IMR-90 (cell line): ENCODE data around the gene TSC2. TPM values are rescaled to one million over a fixed set of nuclear protein-coding genes. Genes with fewer than 3 reads are reported as not detected.

Experiments used
- ATAC-seq: fragments of 200-7000 bp; cut with Tn5 transposase; 2 replicates; pipeline ENCODE4 v1.9.1; 2020; ENCODE audit warnings: low read depth, mild to moderate bottlenecking, moderate library complexity
- BruUV-seq: library from RNA; stranded (reverse); fragments of 400-500 nt; replicated peaks from 2 replicates; lab custom pipeline; 2021; lab: Mats Ljungman, UMichigan
- CTCF ChIA-PET: fragments of 300-600 bp; formaldehyde crosslinking; extraction: SDS; loops from one replicate; lab custom pipeline; 2021; ENCODE audit warnings: antibody characterized with exemption; lab: Yijun Ruan, JAX
- POLR2A ChIA-PET: fragments of 300-600 bp; sonication (Branson Sonifier 250); formaldehyde crosslinking; loops from one replicate; lab custom pipeline; 2022; ENCODE audit warnings: antibody characterized with exemption; ENCODE audit not compliant: unreplicated experiment; lab: Charles Lee
- DNase-seq: peaks from one replicate; pipeline ENCODE4 v3.0.0; 2013
- H2AFZ ChIP-seq: replicated peaks from 2 replicates; pipeline ENCODE3; 2013; ENCODE audit warnings: low read length, mild to moderate bottlenecking; ENCODE audit not compliant: poor library complexity
- H2AK5ac ChIP-seq: 2 replicates; pipeline ENCODE4 v1.6.1; 2013; ENCODE audit warnings: low read depth, low read length, inconsistent platforms
- H2AK9ac ChIP-seq: replicated peaks from 2 replicates; pipeline ENCODE3; 2013; ENCODE audit warnings: mild to moderate bottlenecking, low read depth, low read length, moderate library complexity; ENCODE audit not compliant: poor library complexity
- H2BK120ac ChIP-seq: 2 replicates; pipeline ENCODE4 v1.6.1; 2013; ENCODE audit warnings: low read depth, low read length, inconsistent platforms
- H2BK15ac ChIP-seq: 3 replicates; pipeline ENCODE4 v1.6.1; 2013; ENCODE audit warnings: low read depth, low read length, inconsistent platforms
- H2BK20ac ChIP-seq: 2 replicates; pipeline ENCODE4 v1.6.1; 2013; ENCODE audit warnings: low read depth, mild to moderate bottlenecking, inconsistent platforms, low read length, moderate library complexity
- H2BK5ac ChIP-seq: 2 replicates; pipeline ENCODE4 v1.6.1; 2013; ENCODE audit warnings: mild to moderate bottlenecking, low read depth, low read length, inconsistent platforms; ENCODE audit not compliant: poor library complexity, severe bottlenecking
- H3K14ac ChIP-seq: replicated peaks from 2 replicates; pipeline ENCODE4 v1.6.1; 2013; ENCODE audit warnings: low read depth, low read length, inconsistent platforms
- H3K18ac ChIP-seq: 2 replicates; pipeline ENCODE4 v1.6.1; 2013; ENCODE audit warnings: low read depth, low read length, control low read depth
- H3K23ac ChIP-seq: 2 replicates; pipeline ENCODE4 v1.6.1; 2013; ENCODE audit warnings: low read depth, low read length, inconsistent platforms
- H3K27ac ChIP-seq: 2 replicates; pipeline ENCODE4 v1.5.1; 2013; ENCODE audit warnings: mild to moderate bottlenecking, control low read depth, low read length; ENCODE audit not compliant: insufficient read depth
- H3K27me3 ChIP-seq: 2 replicates; pipeline ENCODE4 v1.6.1; 2013; ENCODE audit warnings: low read length; ENCODE audit not compliant: control insufficient read depth, insufficient read depth
- H3K36me3 ChIP-seq: 2 replicates; pipeline ENCODE4 v1.6.1; 2013; ENCODE audit warnings: low read length, mixed read lengths; ENCODE audit not compliant: control insufficient read depth, insufficient read depth
- H3K4ac ChIP-seq: 2 replicates; pipeline ENCODE4 v1.6.1; 2013; ENCODE audit warnings: low read depth, low read length, inconsistent platforms
- H3K4me1 ChIP-seq: 2 replicates; pipeline ENCODE4 v1.6.1; 2013; ENCODE audit warnings: low read length, mixed read lengths; ENCODE audit not compliant: control insufficient read depth, insufficient read depth
- H3K4me2 ChIP-seq: 2 replicates; pipeline ENCODE4 v1.6.1; 2013; ENCODE audit warnings: low read depth, mild to moderate bottlenecking, control low read depth, low read length, moderate library complexity
- H3K4me3 ChIP-seq: 2 replicates; pipeline ENCODE4 v1.5.1; 2013; ENCODE audit warnings: low read depth, mild to moderate bottlenecking, control low read depth, low read length, moderate library complexity; ENCODE audit not compliant: insufficient read depth
- H3K56ac ChIP-seq: 2 replicates; pipeline ENCODE4 v1.6.1; 2013; ENCODE audit warnings: low read length, inconsistent platforms; ENCODE audit not compliant: insufficient read depth; ENCODE audit errors: extremely low read depth
- H3K79me1 ChIP-seq, 2 experiments: 2 replicates each; pipeline ENCODE4 v1.6.1; 2013; ENCODE audit warnings: low read length in 2 of 2, inconsistent platforms in 1 of 2, low read depth in 1 of 2
- H3K9ac ChIP-seq: 2 replicates; pipeline ENCODE4 v1.6.1; 2013; ENCODE audit warnings: low read depth, low read length, control low read depth
- H3K9me1 ChIP-seq: 2 replicates; pipeline ENCODE4 v1.6.1; 2013; ENCODE audit warnings: low read length, inconsistent platforms; ENCODE audit not compliant: insufficient read depth
- H3K9me3 ChIP-seq: 2 replicates; pipeline ENCODE4 v1.6.1; 2013; ENCODE audit warnings: low read length; ENCODE audit not compliant: control insufficient read depth, insufficient read depth
- H4K20me1 ChIP-seq: 2 replicates; pipeline ENCODE4 v1.6.1; 2013; ENCODE audit warnings: low read length, inconsistent platforms; ENCODE audit not compliant: insufficient read depth
- H4K5ac ChIP-seq: 2 replicates; pipeline ENCODE4 v1.6.1; 2013; ENCODE audit warnings: mild to moderate bottlenecking, low read depth, low read length, control low read depth
- H4K8ac ChIP-seq, 2 experiments: 2 replicates each; pipeline ENCODE4 v1.6.1; 2013; ENCODE audit warnings: low read depth in 2 of 2, low read length in 2 of 2, control low read depth in 1 of 2, inconsistent platforms in 1 of 2
- H4K91ac ChIP-seq: 2 replicates; pipeline ENCODE4 v1.6.1; 2013; ENCODE audit warnings: low read depth, low read length, inconsistent platforms; ENCODE audit not compliant: insufficient read depth
- CTCF ChIP-seq: conservative IDR thresholded peaks from 2 replicates; pipeline ENCODE4 v1.5.1; 2012; ENCODE audit warnings: mild to moderate bottlenecking, low read depth, low read length, improper control_type of control experiment
- MAZ ChIP-seq: IDR thresholded peaks from 2 replicates; pipeline ENCODE4 v1.6.1; 2012; ENCODE audit warnings: low read depth, mild to moderate bottlenecking, low read length, improper control_type of control experiment, moderate library complexity, borderline replicate concordance
- RAD21 ChIP-seq: IDR thresholded peaks from 2 replicates; pipeline ENCODE4 v1.6.1; 2012; ENCODE audit warnings: low read length, improper control_type of control experiment
- WGBS, 2 experiments: methylation state at CpG; one replicate each; pipeline versions ENCODE4 v1.1.5 to v1.1.7; 2013; ENCODE audit warnings: missing lambda C conversion rate in 2 of 2; ENCODE audit not compliant: insufficient read length in 1 of 2; ENCODE audit errors: extremely low coverage in 2 of 2; 5-methylcytosine and 5-hydroxymethylcytosine counted together
- dilution Hi-C: fragments of 300-500 bp; cut with HindIII; formaldehyde crosslinking; loops from one replicate; pipeline ENCODE4 v1.14.3; 2018; ENCODE audit warnings: low sequenced_read_pairs; ENCODE audit not compliant: unreplicated experiment
- in situ Hi-C: fragments of 300-500 bp; cut with MboI; formaldehyde crosslinking; loops from 3 replicates; pipeline ENCODE4 v1.14.3; 2019; ENCODE audit warnings: low sequenced_read_pairs, inconsistent platforms, mixed read lengths
- intact Hi-C: fragments of 100-400 bp; cut with micrococcal nuclease; formaldehyde crosslinking; loops from 2 replicates; pipeline ENCODE4 v1.10.0; 2022
- polyA plus RNA-seq, 3 experiments: library from polyadenylated mRNA; depleted of rRNA; stranded (reverse); fragments of >200 nt; gene quantifications; 2 replicates each; pipeline ENCODE4 v1.2.3, GENCODE V29; 2012; ENCODE audit warnings: low replicate concordance in 1 of 3
- total RNA-seq: library from RNA; depleted of rRNA; stranded (reverse); fragments of >200 nt; gene quantifications from 2 replicates; pipeline ENCODE4 v1.2.3, GENCODE V29; 2012

Gene TSC2
- total and polyA plus RNA-seq, 2 of the 4 experiments (the other 2 are of a cell fraction): 31.4 to 88.6 TPM

- ATAC-seq: no peak
- POLR2A ChIA-PET: no interaction called here
These were observed 6.9 kb downstream of the TSC2 start for GRCh38 chr16:2054543-2055245.

More at GRCh38 chr16:2054543-2055245, 6.9 kb downstream of the TSC2 start:
- Histone ChIP-seq H3K4me1 (no peaks in the 10 kb centered on the region), H3K4me3 (no peak overlapping the region), H3K79me1 (peaks cover 5 to 31% of the 10 kb centered on the region in 2 experiments; a peak in 3 of 4 replicates), H4K5ac (no peak overlapping the region), H3K9ac (no peak overlapping the region), H3K14ac (no peak overlapping the region), H3K56ac (no peak overlapping the region), H2AFZ (no peak overlapping the region), H2AK5ac (no peak overlapping the region; the same call in 1 of the 2 replicates), H3K9me3 (no peaks in the 10 kb centered on the region), H2AK9ac (peak overlapping the region; percentile 16), H4K91ac (no peak overlapping the region), H3K18ac (no peak overlapping the region), H2BK120ac (no peak overlapping the region), H2BK5ac (no peak overlapping the region), H2BK20ac (no peak overlapping the region), H3K9me1 (no peaks in the 10 kb centered on the region), H3K27ac (no peak overlapping the region), H3K4me2 (no peak overlapping the region), H3K23ac (no peak overlapping the region), H3K27me3 (no peaks in the 10 kb centered on the region), H4K20me1 (no peaks in the 10 kb centered on the region; the same call in none of the 2 replicates), H4K8ac (no peak overlapping the region), H2BK15ac (no peak overlapping the region), H3K4ac (no peak overlapping the region), H3K36me3 (peaks cover 60% of the 10 kb centered on the region)
- in situ Hi-C loops (no loop called here), dilution Hi-C loops (no loop called here), intact Hi-C loops (no loop called here)
- CTCF ChIA-PET: no interaction called here
- DNase-seq: no peak
- no TSS peak for BruUV-seq
- WGBS, 2 experiments: 95% methylated on average over 17 of the region's 29 CpGs; no CpG with 5 or more reads in 1 of the 2 experiments
- TF ChIP-seq RAD21 (no peak), CTCF (no peak), MAZ (no peak)
